PFSK-1 (cell line): ENCODE measurements around the gene TAOK1.

Source experiments
- FOXP2 ChIP-seq: optimal IDR thresholded peaks from 2 replicates; pipeline ENCODE3; 2011; ENCODE audit warnings: borderline replicate concordance, control low read depth, inconsistent platforms; ENCODE audit not compliant: insufficient read depth; ENCODE audit errors: extremely low read length, extremely low read depth
- POLR2AphosphoS5 ChIP-seq: IDR thresholded peaks from 2 replicates; pipeline ENCODE4 v1.6.1; 2012; ENCODE audit warnings: low read depth, mild to moderate bottlenecking, control low read depth, low read length, moderate library complexity
- SIN3A ChIP-seq: IDR thresholded peaks from 2 replicates; pipeline ENCODE4 v1.6.1; 2012; ENCODE audit warnings: mild to moderate bottlenecking, low read length, moderate library complexity, borderline replicate concordance; ENCODE audit not compliant: insufficient read depth
- TAF1 ChIP-seq: IDR thresholded peaks from 2 replicates; pipeline ENCODE4 v1.6.1; 2012; ENCODE audit warnings: low read length, control low read depth, borderline replicate concordance; ENCODE audit not compliant: insufficient read depth
- TF ChIP-seq, protein P1 (sequence below), 2 experiments: IDR thresholded peaks; 2 replicates each; pipeline versions ENCODE4 v1.6.1 to v1.8.0; 2011 to 2012; ENCODE audit warnings: low read depth in 2 of 2, low read length in 2 of 2, control low read depth in 1 of 2, inconsistent platforms in 1 of 2, mild to moderate bottlenecking in 1 of 2, moderate library complexity in 1 of 2; ENCODE audit not compliant: insufficient read depth in 1 of 2

TAOK1 gene

DNA sequence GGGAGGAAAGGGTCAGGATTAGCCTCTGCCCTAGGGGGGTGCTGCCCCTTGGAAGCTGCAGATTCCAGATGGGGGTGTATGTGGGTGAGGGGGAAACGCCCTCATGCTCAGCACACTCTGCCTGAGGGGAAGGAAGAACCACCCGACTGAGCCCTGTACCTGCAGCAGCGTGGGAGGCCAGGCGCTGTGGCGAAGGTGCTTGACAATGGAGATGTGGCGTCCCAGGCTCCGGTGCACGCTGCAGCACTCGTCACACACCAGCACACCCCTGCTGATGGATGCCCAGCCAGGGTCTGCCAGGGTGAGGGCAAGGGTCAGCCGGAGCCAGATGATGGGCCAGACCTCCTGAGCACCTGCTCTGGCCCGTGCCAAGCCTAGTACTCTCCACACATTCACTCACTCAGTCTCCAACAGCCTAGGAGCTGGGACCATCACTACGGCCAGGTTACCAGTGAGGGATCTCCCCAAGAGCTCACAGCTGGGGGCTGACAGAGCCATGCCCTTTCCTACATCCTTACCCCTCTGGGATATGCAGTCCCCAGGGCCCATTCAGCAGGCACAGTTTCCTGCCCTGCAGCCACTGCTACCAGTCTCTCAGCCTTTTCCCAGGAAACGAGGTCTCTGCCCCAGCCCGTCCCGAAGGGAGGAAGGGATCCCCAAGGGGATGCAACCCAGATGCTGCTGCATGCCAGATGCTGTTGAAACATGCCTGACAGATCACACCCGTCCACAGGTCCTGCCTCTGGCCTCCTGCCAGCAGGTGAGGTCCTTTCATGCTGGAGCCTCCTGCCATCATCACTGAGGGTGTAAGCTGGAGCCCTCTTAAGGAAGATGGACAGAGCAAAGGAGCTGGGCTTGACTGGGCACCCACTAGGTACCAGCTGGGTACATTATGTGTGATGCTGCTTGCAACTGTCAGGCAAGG is 193.4 kb downstream of the TAOK1 start:
- TF ChIP-seq TAF1 = no peak
- TF ChIP-seq, protein P1, sequence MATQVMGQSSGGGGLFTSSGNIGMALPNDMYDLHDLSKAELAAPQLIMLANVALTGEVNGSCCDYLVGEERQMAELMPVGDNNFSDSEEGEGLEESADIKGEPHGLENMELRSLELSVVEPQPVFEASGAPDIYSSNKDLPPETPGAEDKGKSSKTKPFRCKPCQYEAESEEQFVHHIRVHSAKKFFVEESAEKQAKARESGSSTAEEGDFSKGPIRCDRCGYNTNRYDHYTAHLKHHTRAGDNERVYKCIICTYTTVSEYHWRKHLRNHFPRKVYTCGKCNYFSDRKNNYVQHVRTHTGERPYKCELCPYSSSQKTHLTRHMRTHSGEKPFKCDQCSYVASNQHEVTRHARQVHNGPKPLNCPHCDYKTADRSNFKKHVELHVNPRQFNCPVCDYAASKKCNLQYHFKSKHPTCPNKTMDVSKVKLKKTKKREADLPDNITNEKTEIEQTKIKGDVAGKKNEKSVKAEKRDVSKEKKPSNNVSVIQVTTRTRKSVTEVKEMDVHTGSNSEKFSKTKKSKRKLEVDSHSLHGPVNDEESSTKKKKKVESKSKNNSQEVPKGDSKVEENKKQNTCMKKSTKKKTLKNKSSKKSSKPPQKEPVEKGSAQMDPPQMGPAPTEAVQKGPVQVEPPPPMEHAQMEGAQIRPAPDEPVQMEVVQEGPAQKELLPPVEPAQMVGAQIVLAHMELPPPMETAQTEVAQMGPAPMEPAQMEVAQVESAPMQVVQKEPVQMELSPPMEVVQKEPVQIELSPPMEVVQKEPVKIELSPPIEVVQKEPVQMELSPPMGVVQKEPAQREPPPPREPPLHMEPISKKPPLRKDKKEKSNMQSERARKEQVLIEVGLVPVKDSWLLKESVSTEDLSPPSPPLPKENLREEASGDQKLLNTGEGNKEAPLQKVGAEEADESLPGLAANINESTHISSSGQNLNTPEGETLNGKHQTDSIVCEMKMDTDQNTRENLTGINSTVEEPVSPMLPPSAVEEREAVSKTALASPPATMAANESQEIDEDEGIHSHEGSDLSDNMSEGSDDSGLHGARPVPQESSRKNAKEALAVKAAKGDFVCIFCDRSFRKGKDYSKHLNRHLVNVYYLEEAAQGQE (IDR thresholded peaks at IDR 0.05; ENCODE audit: insufficient read depth in 1 of 2, low read depth in 2 of 2, low read length in 2 of 2) = no peak
- no peak for TF ChIP-seq FOXP2
- TF ChIP-seq SIN3A = no peak
- TF ChIP-seq POLR2AphosphoS5 = no peak

DNA sequence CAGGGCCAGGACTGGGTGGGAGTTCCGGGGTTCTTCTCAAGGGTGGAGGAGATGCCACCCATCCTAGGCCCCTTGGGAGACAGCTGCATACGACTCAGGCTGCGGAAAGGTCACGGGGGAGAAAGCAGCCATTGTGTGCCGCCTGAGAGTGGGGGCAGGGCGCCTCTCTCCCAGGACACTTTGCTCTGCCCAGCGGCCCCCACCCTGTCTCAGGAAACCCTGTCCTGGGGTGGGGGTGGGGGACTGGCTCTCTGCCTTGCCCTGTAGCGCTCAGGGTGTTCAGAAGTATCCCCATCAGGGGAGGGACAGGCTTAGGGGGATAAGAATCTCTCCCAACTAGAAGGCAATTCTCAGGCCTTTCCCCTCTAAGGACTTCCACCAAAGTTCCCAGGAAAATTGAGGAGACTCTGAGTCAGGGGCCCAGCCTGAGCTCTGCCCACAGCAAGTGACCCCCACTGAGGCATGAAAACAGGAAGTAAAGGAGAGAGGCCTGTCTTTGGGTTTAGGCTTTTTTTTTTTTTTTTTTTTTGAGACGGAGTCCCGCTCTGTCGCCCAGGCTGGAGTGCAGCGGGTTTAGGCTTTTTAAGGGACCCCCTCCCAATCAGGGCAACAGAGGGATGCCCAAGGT is 194.4 kb downstream of the TAOK1 start:
- TF ChIP-seq TAF1 (no peak), POLR2AphosphoS5 (no peak), FOXP2 (no peak), SIN3A (no peak)
- TF ChIP-seq, protein P1 (IDR thresholded peaks at IDR 0.05; ENCODE audit: insufficient read depth in 1 of 2, low read depth in 2 of 2, low read length in 2 of 2) = no peak

DNA sequence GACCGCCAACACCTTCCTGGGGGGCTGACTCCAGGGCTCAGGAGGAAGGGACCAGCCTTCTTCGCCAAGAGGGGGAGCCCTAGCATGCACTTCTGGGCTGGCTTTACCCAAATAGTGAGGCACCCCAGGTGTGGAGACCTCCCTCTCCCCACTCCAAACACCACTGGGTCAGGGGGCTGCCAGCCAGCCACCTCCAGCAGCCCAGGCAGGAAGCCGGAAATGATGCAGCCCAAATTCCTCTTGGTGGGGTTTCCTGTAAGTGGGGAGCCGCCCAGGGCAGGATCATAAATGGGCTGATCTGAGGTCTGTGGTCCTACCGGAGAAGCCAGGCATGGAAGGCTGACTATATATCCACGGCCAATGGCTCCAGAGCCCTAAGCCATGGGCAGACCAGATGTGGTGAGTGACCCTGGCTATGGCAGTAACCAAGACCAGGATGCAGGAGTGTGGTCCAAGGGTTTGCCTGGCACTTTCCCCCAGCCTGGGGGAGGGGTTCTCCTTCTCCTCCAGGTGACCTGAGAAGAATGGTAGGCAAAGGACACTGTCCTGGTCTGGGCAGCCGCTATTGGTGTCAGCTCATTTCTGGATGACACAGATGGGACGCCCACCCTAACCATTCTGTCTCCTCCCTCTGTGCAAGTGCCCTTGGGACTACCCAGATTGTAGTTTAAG is 195.1 kb downstream of the TAOK1 start:
- TF ChIP-seq SIN3A (no peak), TAF1 (no peak), POLR2AphosphoS5 (no peak), FOXP2 (no peak)
- TF ChIP-seq, protein P1 (IDR thresholded peaks at IDR 0.05; ENCODE audit: insufficient read depth in 1 of 2, low read depth in 2 of 2, low read length in 2 of 2) = no peak

DNA sequence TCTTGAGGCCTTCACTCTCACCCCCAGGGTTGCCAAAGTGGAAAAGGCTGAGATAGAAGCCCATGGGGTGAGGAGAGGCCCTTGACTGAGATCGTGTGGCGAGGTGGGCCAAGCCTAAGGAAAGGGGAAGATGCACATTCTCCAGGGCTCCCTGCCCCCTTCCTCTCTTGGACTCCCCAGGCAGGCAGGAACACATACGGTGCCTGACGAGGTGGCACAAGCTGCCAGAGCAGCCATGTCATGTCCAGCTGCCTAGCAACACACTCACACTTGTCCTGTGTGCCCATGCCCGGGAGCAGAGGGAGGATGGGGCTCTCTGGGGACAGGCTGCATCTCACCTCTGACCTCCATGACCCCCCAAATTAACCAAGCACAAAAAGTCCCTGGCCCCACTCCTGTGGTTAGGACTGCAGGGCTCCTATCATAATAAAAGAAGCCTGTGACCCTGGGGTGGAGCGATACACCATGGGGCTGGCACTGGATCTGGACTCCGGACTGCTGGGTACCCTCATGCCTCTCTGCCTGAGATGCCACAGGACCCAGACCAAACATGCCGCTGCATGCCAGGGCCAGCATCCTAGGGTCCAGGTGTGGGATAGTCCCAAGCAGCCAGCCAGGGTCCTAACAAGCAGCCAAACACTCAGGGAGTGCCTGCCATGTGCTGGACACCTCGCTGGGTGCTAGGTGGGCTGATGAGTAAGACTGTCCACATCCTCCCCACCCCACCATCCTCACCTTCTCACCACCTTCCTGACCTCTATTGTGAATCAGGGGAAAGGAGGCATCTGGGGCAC is 196.7 kb downstream of the TAOK1 start:
- TF ChIP-seq TAF1 = no peak
- TF ChIP-seq POLR2AphosphoS5 = no peak
- TF ChIP-seq, protein P1 (IDR thresholded peaks at IDR 0.05; ENCODE audit: insufficient read depth in 1 of 2, low read depth in 2 of 2, low read length in 2 of 2) = no peak
- no peak for TF ChIP-seq SIN3A
- TF ChIP-seq FOXP2 = no peak
